MCF 10A (cell line): ENCODE data around the gene RASAL1. TPM values are rescaled to one million over a fixed set of nuclear protein-coding genes. Genes with fewer than 3 reads are reported as not detected.

Experiments used
- BruUV-seq: library from RNA; stranded (reverse); fragments of 400-500 nt; replicated peaks from 2 replicates; lab custom pipeline; 2021; lab: Mats Ljungman, UMichigan
- CTCF ChIA-PET: fragments of 300-600 bp; sonication (Branson Sonifier 250); formaldehyde crosslinking; extraction: SDS; loops from one replicate; lab custom pipeline; 2021; ENCODE audit warnings: antibody characterized with exemption, inconsistent platforms; lab: Yijun Ruan, JAX
- POLR2A ChIA-PET: fragments of 300-600, 350-650 bp; sonication (Branson Sonifier 250); formaldehyde crosslinking; extraction: SDS; loops from one replicate; lab custom pipeline; 2020; ENCODE audit warnings: antibody characterized with exemption, inconsistent platforms; lab: Yijun Ruan, JAX
- DNase-seq: peaks from one replicate; pipeline ENCODE4 v3.0.0-alpha.2; 2018; ENCODE audit not compliant: unreplicated experiment
- H3K27ac Mint-ChIP-seq: one replicate; pipeline ENCODE4 v1.8.0; 2022; ENCODE audit warnings: mild to moderate bottlenecking, low read depth, mixed read lengths; ENCODE audit not compliant: unreplicated experiment
- H3K27me3 Mint-ChIP-seq: one replicate; pipeline ENCODE4 v1.8.0; 2022; ENCODE audit warnings: mixed read lengths; ENCODE audit not compliant: insufficient read depth, unreplicated experiment
- H3K36me3 Mint-ChIP-seq: one replicate; pipeline ENCODE4 v1.8.0; 2022; ENCODE audit warnings: mild to moderate bottlenecking, moderate library complexity, mixed read lengths; ENCODE audit not compliant: insufficient read depth, unreplicated experiment
- H3K4me1 Mint-ChIP-seq: one replicate; pipeline ENCODE4 v1.8.0; 2022; ENCODE audit warnings: mixed read lengths; ENCODE audit not compliant: insufficient read depth, unreplicated experiment
- H3K4me3 Mint-ChIP-seq: one replicate; pipeline ENCODE4 v1.8.0; 2022; ENCODE audit warnings: mild to moderate bottlenecking, moderate library complexity, mixed read lengths; ENCODE audit not compliant: unreplicated experiment
- H3K9me3 Mint-ChIP-seq: one replicate; pipeline ENCODE4 v1.8.0; 2022; ENCODE audit warnings: mixed read lengths; ENCODE audit not compliant: unreplicated experiment
- intact Hi-C: fragments of 100-400 bp; cut with micrococcal nuclease; formaldehyde crosslinking; loops from 2 replicates; pipeline ENCODE4 v1.14.1; 2022
- total RNA-seq: library from RNA; stranded (reverse); gene quantifications from 2 replicates; pipeline ENCODE4 v1.2.3, GENCODE V29; 2022
- TF ChIP-seq, protein P1 (sequence below): fragments of 200-600 bp; IDR thresholded peaks from one replicate; pipeline ENCODE4 v1.8.0; 2022; ENCODE audit warnings: antibody characterized with exemption, mild to moderate bottlenecking; ENCODE audit not compliant: unreplicated experiment

RASAL1 gene
- total RNA-seq, 1 experiment from 2014 or later = not detected

GRCh38 chr12:113136128-113136989 is 798 bp upstream of the RASAL1 start:
- POLR2A ChIA-PET = no interaction called here

DNA sequence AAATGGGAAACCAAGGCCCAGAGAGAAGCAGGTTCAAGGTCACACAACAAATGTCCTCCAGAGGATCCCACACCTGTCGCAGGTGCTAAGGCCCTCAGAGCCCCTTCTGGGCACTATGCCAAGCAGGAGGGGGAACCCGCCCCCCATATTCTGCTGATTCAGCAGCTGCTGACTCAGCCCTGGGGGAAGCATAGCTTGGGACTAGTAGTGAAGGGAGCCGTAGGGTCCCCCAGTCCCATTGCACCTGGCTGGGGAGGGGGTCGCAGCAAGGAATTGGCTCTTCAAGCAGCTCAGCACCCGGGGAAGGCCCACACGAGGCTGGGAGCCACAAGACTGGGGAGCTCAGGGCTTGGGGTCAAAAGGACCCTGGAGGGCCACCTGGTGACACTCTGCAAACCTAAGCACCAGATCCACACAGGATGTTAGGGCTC is 1.0 kb downstream of the RASAL1 start:
- TF ChIP-seq, protein P1, sequence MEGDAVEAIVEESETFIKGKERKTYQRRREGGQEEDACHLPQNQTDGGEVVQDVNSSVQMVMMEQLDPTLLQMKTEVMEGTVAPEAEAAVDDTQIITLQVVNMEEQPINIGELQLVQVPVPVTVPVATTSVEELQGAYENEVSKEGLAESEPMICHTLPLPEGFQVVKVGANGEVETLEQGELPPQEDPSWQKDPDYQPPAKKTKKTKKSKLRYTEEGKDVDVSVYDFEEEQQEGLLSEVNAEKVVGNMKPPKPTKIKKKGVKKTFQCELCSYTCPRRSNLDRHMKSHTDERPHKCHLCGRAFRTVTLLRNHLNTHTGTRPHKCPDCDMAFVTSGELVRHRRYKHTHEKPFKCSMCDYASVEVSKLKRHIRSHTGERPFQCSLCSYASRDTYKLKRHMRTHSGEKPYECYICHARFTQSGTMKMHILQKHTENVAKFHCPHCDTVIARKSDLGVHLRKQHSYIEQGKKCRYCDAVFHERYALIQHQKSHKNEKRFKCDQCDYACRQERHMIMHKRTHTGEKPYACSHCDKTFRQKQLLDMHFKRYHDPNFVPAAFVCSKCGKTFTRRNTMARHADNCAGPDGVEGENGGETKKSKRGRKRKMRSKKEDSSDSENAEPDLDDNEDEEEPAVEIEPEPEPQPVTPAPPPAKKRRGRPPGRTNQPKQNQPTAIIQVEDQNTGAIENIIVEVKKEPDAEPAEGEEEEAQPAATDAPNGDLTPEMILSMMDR = no peak
- H3K36me3 Mint-ChIP-seq = no peaks in the 10 kb centered on the region
- no TSS peak for BruUV-seq
- H3K9me3 Mint-ChIP-seq = no peaks in the 10 kb centered on the region
- POLR2A ChIA-PET = no interaction called here
- no peak overlapping the region for H3K4me3 Mint-ChIP-seq
- no peak overlapping the region for H3K27ac Mint-ChIP-seq
- intact Hi-C loops = no loop called here
- H3K27me3 Mint-ChIP-seq = no peaks in the 10 kb centered on the region
- CTCF ChIA-PET = interaction anchor here (0.6 to 2.3 kb wide), 8 partner anchors 14 to 947 kb away, joined by 3 to 12 read pairs (median 4); no protein-coding TSS in a partner anchor
- DNase-seq = no peak
- H3K4me1 Mint-ChIP-seq = peaks cover 7% of the 10 kb centered on the region

More at GRCh38 chr12:113136128-113136989, 798 bp upstream of the RASAL1 start:
- no peak overlapping the region for H3K27ac Mint-ChIP-seq
- BruUV-seq = no TSS peak
- no peaks in the 10 kb centered on the region for H3K36me3 Mint-ChIP-seq
- H3K9me3 Mint-ChIP-seq = no peaks in the 10 kb centered on the region
- TF ChIP-seq, protein P1 = no peak
- no peaks in the 10 kb centered on the region for H3K27me3 Mint-ChIP-seq
- CTCF ChIA-PET = interaction anchor here (0.6 to 1.1 kb wide), 3 partner anchors 29 to 129 kb away, joined by 3 to 4 read pairs (median 3); no protein-coding TSS in a partner anchor
- intact Hi-C loops = no loop called here
- H3K4me3 Mint-ChIP-seq = peak overlapping the region; percentile 55
- no peaks in the 10 kb centered on the region for H3K4me1 Mint-ChIP-seq
- no peak for DNase-seq

- no peak for DNase-seq
- intact Hi-C loops = no loop called here
- Mint-ChIP-seq H3K36me3 (no peaks in the 10 kb centered on the region), H3K4me1 (peaks cover 7% of the 10 kb centered on the region), H3K27ac (no peak overlapping the region), H3K4me3 (no peak overlapping the region), H3K9me3 (no peaks in the 10 kb centered on the region), H3K27me3 (no peaks in the 10 kb centered on the region)
- BruUV-seq = no TSS peak
- ChIA-PET POLR2A (no interaction called here), CTCF (interaction anchor here (0.8 to 2.3 kb wide), 5 partner anchors 14 to 85 kb away, joined by 3 to 12 read pairs (median 4); no protein-coding TSS in a partner anchor)
- TF ChIP-seq, protein P1 = no peak
Measured at GRCh38 chr12:113134071-113134470, 1.5 kb downstream of the RASAL1 start.

DNA sequence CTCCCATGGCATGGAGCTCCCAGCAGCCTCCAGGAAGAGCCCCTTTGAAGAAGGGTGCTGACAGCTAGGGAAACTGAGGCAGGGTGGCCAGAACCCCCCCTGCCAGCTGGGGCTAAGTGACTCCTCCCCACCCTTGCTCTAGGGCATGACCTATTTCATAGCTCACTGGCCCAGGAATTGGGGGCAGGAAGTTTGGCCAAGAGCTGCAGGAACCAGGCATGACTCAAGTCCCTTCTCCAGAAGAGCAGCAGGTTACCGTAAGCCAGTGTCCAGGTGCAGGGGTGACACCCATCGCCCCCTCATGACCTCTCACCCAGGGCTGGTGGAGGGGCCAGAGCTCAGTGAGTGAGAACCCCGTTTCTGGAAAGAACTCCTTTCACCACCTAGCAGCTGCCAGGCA is 1.9 kb downstream of the RASAL1 start:
- Mint-ChIP-seq H3K4me3 (no peak overlapping the region), H3K27ac (no peak overlapping the region), H3K4me1 (peaks cover 7% of the 10 kb centered on the region), H3K27me3 (no peaks in the 10 kb centered on the region), H3K36me3 (no peaks in the 10 kb centered on the region), H3K9me3 (no peaks in the 10 kb centered on the region)
- no TSS peak for BruUV-seq
- intact Hi-C loops = no loop called here
- no peak for DNase-seq
- TF ChIP-seq, protein P1 = no peak
- POLR2A ChIA-PET = no interaction called here
- CTCF ChIA-PET = interaction anchor here (0.7 to 2.3 kb wide), 5 partner anchors 12 to 85 kb away, joined by 3 to 12 read pairs (median 4); no protein-coding TSS in a partner anchor
